Measurements from ENCODE around the gene CFAP61.

The CFAP61 gene

GRCh38 chr20:20174089-20174835 lies 121.9 kb downstream of the CFAP61 start:
- DNase-seq, result no peak

- DNase-seq, result no peak
Measured at GRCh38 chr20:20181322-20181721, 129.0 kb downstream of the CFAP61 start.

GRCh38 chr20:20184149-20184548 lies 131.8 kb downstream of the CFAP61 start:
- DNase-seq, result peak in 1 of 2 donors; percentile 40

- no peak for DNase-seq
Measured at GRCh38 chr20:20184706-20185105, 132.4 kb downstream of the CFAP61 start.

- DNase-seq, result no peak
Measured at GRCh38 chr20:20188647-20189046, 136.3 kb downstream of the CFAP61 start.

GRCh38 chr20:20192366-20192765 lies 140.0 kb downstream of the CFAP61 start:
- no peak for DNase-seq

- DNase-seq, result no peak
Measured at GRCh38 chr20:20195021-20195705, 142.8 kb downstream of the CFAP61 start.

- no peak for DNase-seq
Measured at GRCh38 chr20:20196610-20197009, 144.3 kb downstream of the CFAP61 start.

GRCh38 chr20:20198011-20198410 lies 145.7 kb downstream of the CFAP61 start:
- no peak for DNase-seq

GRCh38 chr20:20199361-20200160 lies 147.2 kb downstream of the CFAP61 start:
- DNase-seq, result no peak

GRCh38 chr20:20201124-20201523 lies 148.8 kb downstream of the CFAP61 start:
- DNase-seq, result no peak

GRCh38 chr20:20201639-20202038 lies 149.3 kb downstream of the CFAP61 start:
- DNase-seq, result no peak

GRCh38 chr20:20202768-20203167 lies 150.4 kb downstream of the CFAP61 start:
- no peak for DNase-seq

GRCh38 chr20:20203784-20204183 lies 151.5 kb downstream of the CFAP61 start:
- DNase-seq, result no peak

- no peak for DNase-seq
Measured at GRCh38 chr20:20204256-20204655, 151.9 kb downstream of the CFAP61 start.

- no peak for DNase-seq
Measured at GRCh38 chr20:20205141-20205861, 153.0 kb downstream of the CFAP61 start.

GRCh38 chr20:20205862-20206236 lies 153.5 kb downstream of the CFAP61 start:
- no peak for DNase-seq

GRCh38 chr20:20206788-20207187 lies 154.5 kb downstream of the CFAP61 start:
- DNase-seq, result no peak

GRCh38 chr20:20207291-20207690 lies 155.0 kb downstream of the CFAP61 start:
- no peak for DNase-seq

- no peak for DNase-seq
Measured at GRCh38 chr20:20207872-20208271, 155.5 kb downstream of the CFAP61 start.

GRCh38 chr20:20209684-20210083 lies 157.4 kb downstream of the CFAP61 start:
- DNase-seq, result no peak

- no peak for DNase-seq
Measured at GRCh38 chr20:20210327-20210726, 158.0 kb downstream of the CFAP61 start.

- DNase-seq, result no peak
Measured at GRCh38 chr20:20210943-20211273, 158.6 kb downstream of the CFAP61 start.

Data from stimulated activated CD4-positive, alpha-beta T cell treated with anti-CD3 and anti-CD28 coated beads, Interleukin-2, amount 100 ng/mL, for 24 hours (primary cell).